GM20431 (cell line): ENCODE results near the gene GMPPB.

Source experiments
- in situ Hi-C: fragments of 300-500 bp; cut with MseI, MboI; formaldehyde crosslinking; loops from one replicate; pipeline ENCODE4 v1.15.0; 2020; ENCODE audit warnings: low sequenced_read_pairs; ENCODE audit not compliant: unreplicated experiment

GMPPB gene

DNA sequence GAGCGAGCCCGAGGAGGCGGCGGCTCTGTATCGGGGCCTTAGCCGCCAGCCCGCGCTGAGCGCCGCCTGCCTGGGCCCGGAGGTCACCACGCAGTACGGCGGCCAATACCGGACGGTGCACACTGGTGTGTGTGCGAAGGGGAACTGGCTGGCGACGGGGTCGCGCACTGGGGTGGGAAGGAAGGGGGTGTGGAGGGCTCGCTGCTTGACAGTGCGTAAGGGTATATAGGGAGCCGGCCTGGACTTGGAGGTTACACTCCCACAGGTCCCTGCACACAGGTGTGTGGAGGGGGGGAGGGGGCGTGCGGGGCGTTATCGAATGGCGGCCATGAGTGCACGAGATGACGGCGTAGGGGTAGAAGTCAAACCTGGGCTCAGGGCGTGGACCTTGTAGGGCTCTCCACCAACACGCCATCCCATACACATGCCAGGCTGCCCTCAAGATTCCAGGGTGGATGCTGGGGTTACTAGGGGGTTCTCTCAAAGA, 49.2 kb downstream of the GMPPB start:
- in situ Hi-C loops: no loop called here

DNA sequence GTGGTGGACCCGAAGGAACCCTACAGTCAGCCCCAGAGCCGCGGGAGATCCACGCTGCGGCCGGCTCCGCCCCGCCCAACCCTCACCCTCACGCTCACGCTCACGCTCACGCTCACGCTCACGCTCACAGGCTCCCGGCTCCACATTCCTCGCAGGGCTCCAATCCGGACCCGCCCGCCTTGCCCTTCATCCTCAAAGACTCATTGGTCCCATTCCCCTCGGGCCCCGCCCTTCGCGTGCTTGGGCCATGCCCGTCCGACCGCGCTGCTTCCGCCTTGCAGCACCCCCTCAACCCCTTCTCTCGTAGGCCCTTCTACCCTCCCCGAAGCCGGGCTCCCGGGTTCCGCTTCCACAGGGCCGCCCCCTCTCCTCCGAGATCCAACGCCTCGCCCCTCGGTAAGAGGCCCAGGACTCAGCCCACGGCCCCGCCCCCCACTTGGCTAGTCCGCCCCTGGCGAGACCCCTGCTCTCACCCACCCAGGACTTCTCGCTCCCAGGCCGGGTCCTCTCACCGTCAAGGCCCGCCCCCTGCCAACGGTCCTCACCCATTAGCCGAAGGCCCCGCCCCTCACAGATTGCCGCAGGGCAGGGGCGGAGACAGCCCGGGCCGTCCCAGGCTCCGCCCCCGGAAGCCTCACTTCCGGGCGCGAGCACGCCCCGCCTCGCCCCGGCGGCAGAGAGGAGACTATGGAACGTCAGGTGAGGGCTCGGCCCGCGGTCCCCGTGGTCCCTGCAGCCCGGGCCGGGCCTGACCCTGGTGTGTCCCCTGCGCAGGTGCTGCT, 49.8 kb downstream of the GMPPB start, which contains the start of gene APEH:
Gene APEH, plus strand, starts transcription at position 637 of the 782 bp plus-strand sequence. Its CDS starts 51 bp downstream, at position 688.
- in situ Hi-C loops: no loop called here

DNA sequence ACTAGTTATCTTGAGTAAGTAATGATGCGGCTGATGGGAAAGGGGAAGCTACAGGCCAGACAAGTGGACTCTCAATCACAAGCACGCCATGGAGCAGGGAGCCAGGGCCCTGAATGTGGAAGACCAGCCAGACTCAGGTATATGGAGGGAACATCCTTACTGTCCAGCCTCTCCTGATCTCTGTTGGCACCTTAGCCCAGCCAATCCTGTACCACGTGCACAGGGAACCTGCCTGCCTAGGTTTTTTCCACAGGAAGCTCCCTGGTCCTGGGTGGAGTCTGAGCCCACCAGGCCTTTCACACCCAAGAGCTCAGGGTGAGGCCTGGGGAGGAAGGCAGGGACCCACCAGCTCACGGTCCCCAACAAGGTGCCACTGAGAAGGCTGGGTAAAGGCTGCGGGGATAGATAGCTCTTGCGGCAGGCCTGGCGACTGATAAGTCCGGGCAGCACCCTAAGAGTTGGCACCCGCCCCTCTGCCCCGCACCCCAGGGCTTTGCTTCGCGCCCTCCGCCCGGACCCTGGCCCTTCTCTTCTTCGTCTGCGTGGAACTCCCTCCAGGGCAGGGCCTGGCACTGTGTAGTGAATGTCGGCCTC, 50.5 kb downstream of the GMPPB start:
- in situ Hi-C loops: no loop called here

DNA sequence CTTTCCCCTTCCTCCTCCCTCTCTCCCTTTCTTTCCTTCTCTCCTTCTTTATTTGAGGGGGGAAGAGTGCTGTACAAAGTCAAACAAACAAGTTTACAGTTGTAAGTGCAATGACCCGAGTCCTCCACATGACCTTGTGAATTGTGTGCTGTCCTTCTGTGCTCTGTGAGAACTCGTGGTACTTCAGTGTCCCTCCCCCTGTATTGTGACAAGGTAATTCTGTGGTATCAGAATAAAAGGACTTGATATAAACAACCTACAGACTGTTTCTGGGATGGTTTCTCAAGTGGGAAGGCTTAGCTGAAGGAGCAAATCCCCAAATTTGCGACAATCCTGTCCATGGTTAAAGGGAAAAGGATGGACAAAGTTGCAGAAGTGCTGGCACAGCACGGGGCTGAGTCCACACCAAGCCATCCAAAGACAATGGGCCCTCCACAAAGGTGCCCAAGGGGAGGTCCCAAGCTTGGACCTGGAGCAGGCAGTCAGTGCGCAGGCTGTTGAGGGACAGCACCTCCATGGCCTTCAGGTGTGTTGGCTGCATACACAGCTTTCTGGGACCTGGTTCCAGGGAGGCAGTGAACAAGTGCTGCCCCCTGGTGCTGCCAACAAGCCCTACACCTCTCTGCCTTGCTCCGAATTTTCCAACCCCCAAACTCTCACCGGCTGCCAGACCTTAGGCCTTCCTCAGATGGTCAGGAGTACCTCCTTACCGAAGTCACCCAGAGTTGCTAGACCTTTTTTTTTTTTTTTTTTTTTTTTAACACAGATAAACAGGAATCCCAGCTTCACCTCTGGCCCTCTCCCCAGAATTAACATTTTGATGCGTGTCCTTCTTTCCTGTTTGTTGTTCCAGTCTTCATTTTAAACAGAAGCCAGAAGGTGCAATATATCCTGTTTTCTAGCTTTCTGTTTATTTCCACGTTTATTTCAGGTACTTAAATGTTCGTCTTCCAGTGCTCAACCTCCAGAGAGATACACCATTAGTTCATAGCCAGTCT, 52.2 kb downstream of the GMPPB start:
- in situ Hi-C loops: no loop called here

DNA sequence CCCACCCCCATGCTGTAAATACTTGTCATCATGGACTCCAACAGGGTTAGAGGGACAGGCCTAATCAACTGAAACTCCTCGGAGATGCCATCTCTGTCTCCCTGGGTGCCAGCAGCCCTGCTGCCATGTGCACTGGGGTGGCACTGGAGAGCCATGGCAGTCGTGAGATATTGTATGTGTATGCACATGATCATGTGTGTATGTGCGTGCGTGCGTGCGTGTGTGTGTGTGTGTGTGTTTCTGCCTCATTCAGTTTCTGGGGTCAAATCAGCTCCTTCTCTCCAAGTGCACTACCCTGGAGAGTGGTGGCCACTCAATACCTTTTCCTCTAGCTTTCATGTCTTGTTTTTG, 52.8 kb downstream of the GMPPB start:
- in situ Hi-C loops: no loop called here
